ENCODE data around the gene IL13.

DNA sequence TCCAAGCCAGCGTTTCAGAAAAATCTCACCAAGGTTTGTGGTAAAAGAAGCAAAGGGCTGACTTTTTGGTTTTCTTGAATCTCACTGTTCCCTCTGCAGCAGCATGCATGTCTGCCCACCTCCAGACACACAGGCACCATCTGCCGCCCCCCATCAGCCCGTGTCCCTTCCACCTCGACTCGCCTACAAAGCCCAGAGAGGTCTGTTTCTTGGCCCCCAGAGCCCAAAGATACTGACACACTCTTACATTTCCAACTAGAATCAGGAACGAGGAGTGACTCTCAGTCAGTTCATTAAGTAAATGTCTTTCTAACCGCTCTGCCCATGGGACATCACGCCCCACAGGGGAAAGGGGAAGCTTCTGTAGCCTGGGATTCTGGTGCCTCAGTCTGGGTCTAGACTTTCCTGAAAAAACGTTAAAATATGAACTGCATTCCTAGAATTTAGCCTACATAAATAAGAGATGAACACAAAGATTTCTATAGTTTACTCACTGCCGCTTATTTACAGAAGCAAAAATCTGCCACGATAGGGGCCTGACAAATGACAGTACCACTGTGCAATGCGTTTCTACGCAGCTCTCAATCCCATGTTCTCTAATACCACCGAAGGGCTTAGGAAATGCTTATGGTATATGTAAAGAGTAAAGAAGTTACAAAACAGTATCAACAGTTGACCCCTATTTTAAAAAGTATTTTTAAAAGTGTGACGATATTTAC is 19.9 kb downstream of the IL13 start:
- TF ChIP-seq, protein P1, sequence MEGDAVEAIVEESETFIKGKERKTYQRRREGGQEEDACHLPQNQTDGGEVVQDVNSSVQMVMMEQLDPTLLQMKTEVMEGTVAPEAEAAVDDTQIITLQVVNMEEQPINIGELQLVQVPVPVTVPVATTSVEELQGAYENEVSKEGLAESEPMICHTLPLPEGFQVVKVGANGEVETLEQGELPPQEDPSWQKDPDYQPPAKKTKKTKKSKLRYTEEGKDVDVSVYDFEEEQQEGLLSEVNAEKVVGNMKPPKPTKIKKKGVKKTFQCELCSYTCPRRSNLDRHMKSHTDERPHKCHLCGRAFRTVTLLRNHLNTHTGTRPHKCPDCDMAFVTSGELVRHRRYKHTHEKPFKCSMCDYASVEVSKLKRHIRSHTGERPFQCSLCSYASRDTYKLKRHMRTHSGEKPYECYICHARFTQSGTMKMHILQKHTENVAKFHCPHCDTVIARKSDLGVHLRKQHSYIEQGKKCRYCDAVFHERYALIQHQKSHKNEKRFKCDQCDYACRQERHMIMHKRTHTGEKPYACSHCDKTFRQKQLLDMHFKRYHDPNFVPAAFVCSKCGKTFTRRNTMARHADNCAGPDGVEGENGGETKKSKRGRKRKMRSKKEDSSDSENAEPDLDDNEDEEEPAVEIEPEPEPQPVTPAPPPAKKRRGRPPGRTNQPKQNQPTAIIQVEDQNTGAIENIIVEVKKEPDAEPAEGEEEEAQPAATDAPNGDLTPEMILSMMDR (IDR thresholded peaks at IDR 0.05): no peak
- TF ChIP-seq POLR2AphosphoS5 (IDR thresholded peaks at IDR 0.05) (no peak), EP300 (IDR thresholded peaks at IDR 0.05) (no peak), POLR2A (IDR thresholded peaks at IDR 0.05) (no peak)

All from sigmoid colon (tissue), 4 donors.